Measurements from ENCODE around the gene CCDC88B. TPM values are rescaled to one million over a fixed set of nuclear protein-coding genes. Genes with fewer than 3 reads are reported as not detected.

The CCDC88B gene
- total and polyA plus RNA-seq, 9 of the 15 experiments (the other 6 are each of a cell fraction or from before 2014, with no cell fraction given): 0.13 to 18.1 (median 7.9) TPM

DNA sequence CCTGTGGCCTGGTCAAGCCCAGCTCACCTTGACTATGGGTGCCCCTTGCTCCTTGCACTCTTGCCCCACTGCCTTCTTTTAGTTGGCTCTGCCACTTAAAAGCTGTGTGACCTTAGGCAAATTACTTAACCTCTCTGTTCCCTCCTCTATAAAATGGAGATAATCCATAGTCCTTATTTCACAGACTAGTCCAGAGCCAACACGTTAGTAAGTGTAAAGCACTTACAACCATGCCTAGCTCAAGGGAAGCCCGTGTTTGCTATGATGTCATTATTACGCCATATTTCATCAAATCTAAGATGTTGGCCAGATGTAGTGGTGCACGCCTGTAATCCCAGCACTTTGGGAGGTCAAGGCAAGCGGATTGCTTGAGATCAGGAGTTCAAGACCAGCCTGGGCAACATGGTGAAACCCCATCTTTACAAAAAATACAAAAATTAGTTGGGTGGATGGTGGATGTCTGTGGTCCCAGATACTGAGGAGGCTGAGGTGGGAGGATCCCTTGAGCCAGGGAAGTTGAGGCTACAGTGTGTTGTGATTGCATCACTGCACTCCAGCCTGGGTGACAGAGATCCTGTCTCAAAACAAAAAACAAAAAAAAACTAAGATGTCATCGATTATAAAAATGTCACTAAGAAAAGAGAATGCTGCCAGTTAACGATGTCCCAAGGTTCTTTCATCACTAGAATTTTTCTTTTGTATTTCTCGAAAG, 2.3 kb upstream of the CCDC88B start (continued):
- TF ChIP-seq BCOR (IDR thresholded peaks at IDR 0.05) (peak; percentile 99), FOS (IDR thresholded peaks at IDR 0.05; ENCODE audit: extremely low read depth, insufficient read length) (no peak), RCOR1 (IDR thresholded peaks at IDR 0.05; ENCODE audit: borderline replicate concordance in 1 of 2, low read depth in 2 of 2, low read length in 2 of 2) (peak in 1 of 2 experiments; percentile 83; a peak in 2 of 4 replicates), HDAC1 (IDR thresholded peaks at IDR 0.05) (0 out of 4 replicates have a peak, but pooled peaks of 1 of the 2 experiments have one; percentile 40), SMARCA5 (IDR thresholded peaks at IDR 0.05) (peak; percentile 97), ZNF133 (CRISPR knock-in tag; IDR thresholded peaks at IDR 0.05) (no peak), HDGF (IDR thresholded peaks at IDR 0.05) (0 out of 2 replicates have a peak, but pooled peaks have one; percentile 48), DPF2 (IDR thresholded peaks at IDR 0.05) (peak; percentile 39; the same call in 1 of the 2 replicates), HNRNPK (IDR thresholded peaks at IDR 0.05; ENCODE audit: low read depth, low read length, poor library complexity, severe bottlenecking) (no peak), JUN (IDR thresholded peaks at IDR 0.05; ENCODE audit: borderline replicate concordance, low read depth, low read length) (no peak), JUN (CRISPR knock-in tag; IDR thresholded peaks at IDR 0.05; ENCODE audit: borderline replicate concordance) (0 out of 2 replicates have a peak, but pooled peaks have one; percentile 29), RBM25 (IDR thresholded peaks at IDR 0.05; ENCODE audit: low read depth, low read length, severe bottlenecking) (peak; percentile 97), PTBP1 (IDR thresholded peaks at IDR 0.05; ENCODE audit: low read depth, low read length) (0 out of 2 replicates have a peak, but pooled peaks have one; percentile 65), ZNF551 (CRISPR knock-in tag; IDR thresholded peaks at IDR 0.05) (no peak), ESRRA (IDR thresholded peaks at IDR 0.05; ENCODE audit: borderline replicate concordance, low read depth) (0 out of 2 replicates have a peak, but pooled peaks have one; percentile 13), PHF20 (IDR thresholded peaks at IDR 0.05; ENCODE audit: partially characterized antibody) (peak; percentile 65), DACH1 (IDR thresholded peaks at IDR 0.05; ENCODE audit: partially characterized antibody) (peak; percentile 42), CEBPB (tag; IDR thresholded peaks at IDR 0.05) (peak; percentile 81), ZNF584 (CRISPR knock-in tag; IDR thresholded peaks at IDR 0.05; ENCODE audit: low read depth) (no peak), CBX3 (IDR thresholded peaks at IDR 0.05; ENCODE audit: borderline replicate concordance in 1 of 2, low read length in 2 of 2) (peak in 1 of 2 experiments; percentile 54; a peak in 2 of 3 replicates), TCF7 (IDR thresholded peaks at IDR 0.05; ENCODE audit: borderline replicate concordance) (no peak)
- TF ChIP-seq, protein P1, sequence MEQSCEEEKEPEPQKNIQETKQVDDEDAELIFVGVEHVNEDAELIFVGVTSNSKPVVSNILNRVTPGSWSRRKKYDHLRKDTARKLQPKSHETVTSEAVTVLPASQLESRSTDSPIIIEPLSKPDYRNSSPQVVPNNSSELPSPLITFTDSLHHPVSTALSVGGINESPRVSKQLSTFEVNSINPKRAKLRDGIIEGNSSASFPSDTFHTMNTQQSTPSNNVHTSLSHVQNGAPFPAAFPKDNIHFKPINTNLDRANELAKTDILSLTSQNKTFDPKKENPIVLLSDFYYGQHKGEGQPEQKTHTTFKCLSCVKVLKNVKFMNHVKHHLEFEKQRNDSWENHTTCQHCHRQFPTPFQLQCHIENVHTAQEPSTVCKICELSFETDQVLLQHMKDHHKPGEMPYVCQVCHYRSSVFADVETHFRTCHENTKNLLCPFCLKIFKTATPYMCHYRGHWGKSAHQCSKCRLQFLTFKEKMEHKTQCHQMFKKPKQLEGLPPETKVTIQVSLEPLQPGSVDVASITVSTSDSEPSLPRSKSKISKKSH (CRISPR knock-in tag; IDR thresholded peaks at IDR 0.05): no peak
